ENCODE measurements around the gene SESN2. TPM values are rescaled to one million over a fixed set of nuclear protein-coding genes. Genes with fewer than 3 reads are reported as not detected.
A peak's percentile ranks its signal among the peaks of the same experiment; 100 is the strongest.

Gene SESN2
- total RNA-seq, 6 experiments from 2014 or later: 4.5 to 17.9 (median 14.0) TPM

- TF ChIP-seq POLR2A (IDR thresholded peaks at IDR 0.05): peak; percentile 95
- no peak for TF ChIP-seq CTCF (IDR thresholded peaks at IDR 0.05)
Observed at GRCh38 chr1:28235755-28236655, 23.3 kb upstream of the SESN2 start, which contains the start of gene ATP5IF1. Gene ATP5IF1, plus strand, starts transcription at chr1:28236124. Its CDS starts 60 bp downstream, at chr1:28236184.

GRCh38 chr1:28236656-28237322 lies 22.5 kb upstream of the SESN2 start:
- ATAC-seq: no peak
- Histone ChIP-seq H3K4me1 (peaks cover 0 to 22% (median 8%) of the 10 kb centered on the region in 4 donors), H3K36me3 (no peaks in the 10 kb centered on the region), H3K4me3 (peak overlapping the region; percentile 87 to 96 (median 93)), H3K27me3 (no peaks in the 10 kb centered on the region), H3K27ac (peak overlapping the region in 2 of 3 donors; percentile 94 to 95), H3K9me3 (no peaks in the 10 kb centered on the region)
- intact Hi-C loops (cut with DNase I): no loop called here
- WGBS (ENCODE audit: insufficient coverage, low coverage, low lambda C conversion rate, missing lambda C conversion rate): 10% methylated on average over 20 of the region's 20 CpGs
- TF ChIP-seq CTCF (IDR thresholded peaks at IDR 0.05) (no peak), POLR2A (IDR thresholded peaks at IDR 0.05) (no peak)
- no peak for DNase-seq

More at GRCh38 chr1:28235755-28236655, 23.3 kb upstream of the SESN2 start, which contains the start of gene ATP5IF1:
- H3K27me3 ChIP-seq: no peaks in the 10 kb centered on the region
- 0% methylated on average over 19 of the region's 60 CpGs for WGBS (ENCODE audit: insufficient coverage, low coverage, low lambda C conversion rate, missing lambda C conversion rate)
- H3K27ac ChIP-seq: peak within 1 kb of the TSS; percentile 66 to 95 (median 94)
- peak; percentile 97 to 98 (median 98) for DNase-seq
- H3K4me3 ChIP-seq: peak within 1 kb of the TSS; percentile 87 to 96 (median 93)
- peak; percentile 92 to 98 (median 94) for ATAC-seq
- H3K4me1 ChIP-seq: peaks cover 0 to 24% (median 8%) of the 10 kb centered on the region in 4 donors
- no peaks in the 10 kb centered on the region for H3K9me3 ChIP-seq
- intact Hi-C loops (cut with DNase I): no loop called here
- no peaks in the 10 kb centered on the region for H3K36me3 ChIP-seq

GRCh38 chr1:28239004-28239403 lies 20.3 kb upstream of the SESN2 start:
- no peak for DNase-seq
- Histone ChIP-seq H3K36me3 (no peaks in the 10 kb centered on the region), H3K4me1 (peaks cover 0 to 21% (median 10%) of the 10 kb centered on the region in 4 donors), H3K27ac (no peak overlapping the region), H3K27me3 (no peaks in the 10 kb centered on the region), H3K9me3 (no peaks in the 10 kb centered on the region), H3K4me3 (no peak overlapping the region)
- ATAC-seq: no peak
- WGBS (ENCODE audit: insufficient coverage, low coverage, low lambda C conversion rate, missing lambda C conversion rate): 63% methylated on average over 2 of the region's 2 CpGs
- intact Hi-C loops (cut with DNase I): no loop called here
- TF ChIP-seq POLR2A (IDR thresholded peaks at IDR 0.05) (no peak), CTCF (IDR thresholded peaks at IDR 0.05) (no peak)

- TF ChIP-seq POLR2A (IDR thresholded peaks at IDR 0.05) (no peak), CTCF (IDR thresholded peaks at IDR 0.05) (no peak)
- intact Hi-C loops (cut with DNase I): no loop called here
- ATAC-seq (no peak), DNase-seq (no peak)
- H3K27me3 ChIP-seq: no peaks in the 10 kb centered on the region
- H3K36me3 ChIP-seq: no peaks in the 10 kb centered on the region
- H3K27ac ChIP-seq: no peak overlapping the region
- H3K4me1 ChIP-seq: peaks cover 0 to 29% (median 14%) of the 10 kb centered on the region in 4 donors
- no peaks in the 10 kb centered on the region for H3K9me3 ChIP-seq
- WGBS (ENCODE audit: insufficient coverage, low coverage, low lambda C conversion rate, missing lambda C conversion rate): 100% methylated on average over 1 of the region's 4 CpGs
- H3K4me3 ChIP-seq: no peak overlapping the region
Observed at GRCh38 chr1:28240024-28240423, 19.3 kb upstream of the SESN2 start.

All from right lobe of liver (tissue), 6 donors.